Activated CD4-positive, alpha-beta T cell treated with anti-CD3 and anti-CD28 coated beads, Interleukin-2, amount 50 U/mL, for 24 hours (primary cell): ENCODE measurements around the gene TSPAN9.

Experiments
- DNase-seq, 2 donors: peaks; one replicate each; pipeline ENCODE4 v3.0.0-alpha.2; 2020; ENCODE audit warnings: low read depth in 1 of 2, low spot score in 1 of 2

Gene TSPAN9

GRCh38 chr12:3138941-3139511 lies 61.8 kb downstream of the TSPAN9 start:
- DNase-seq: no peak

- no peak for DNase-seq
Measured at GRCh38 chr12:3139760-3140159, 62.6 kb downstream of the TSPAN9 start.

- DNase-seq: no peak
Measured at GRCh38 chr12:3140284-3140683, 63.1 kb downstream of the TSPAN9 start.

GRCh38 chr12:3141339-3142321 lies 64.5 kb downstream of the TSPAN9 start:
- DNase-seq: no peak

- DNase-seq: no peak
Measured at GRCh38 chr12:3142386-3142785, 65.2 kb downstream of the TSPAN9 start.

GRCh38 chr12:3144495-3144894 lies 67.3 kb downstream of the TSPAN9 start:
- no peak for DNase-seq

GRCh38 chr12:3145033-3145432 lies 67.9 kb downstream of the TSPAN9 start:
- DNase-seq: no peak

- DNase-seq: no peak
Measured at GRCh38 chr12:3145546-3146310, 68.5 kb downstream of the TSPAN9 start.

GRCh38 chr12:3147260-3147659 lies 70.1 kb downstream of the TSPAN9 start:
- DNase-seq: no peak

GRCh38 chr12:3148366-3149000 lies 71.3 kb downstream of the TSPAN9 start:
- DNase-seq: no peak

- no peak for DNase-seq
Measured at GRCh38 chr12:3149515-3150307, 72.5 kb downstream of the TSPAN9 start.

GRCh38 chr12:3150308-3150670 lies 73.1 kb downstream of the TSPAN9 start:
- no peak for DNase-seq

- DNase-seq: no peak
Measured at GRCh38 chr12:3150931-3151835, 74.0 kb downstream of the TSPAN9 start.

- DNase-seq: no peak
Measured at GRCh38 chr12:3152011-3152511, 74.9 kb downstream of the TSPAN9 start.

GRCh38 chr12:3152892-3153291 lies 75.7 kb downstream of the TSPAN9 start:
- DNase-seq: no peak

- DNase-seq: no peak
Measured at GRCh38 chr12:3154006-3154405, 76.8 kb downstream of the TSPAN9 start.

GRCh38 chr12:3155702-3156370 lies 78.7 kb downstream of the TSPAN9 start:
- DNase-seq: no peak

- no peak for DNase-seq
Measured at GRCh38 chr12:3157581-3158323, 80.6 kb downstream of the TSPAN9 start.
